IPS DF 4.7 (cell line): ENCODE data around the gene BCAS3.
"Not testable (repeated sequence)": the region's sequence is repeated elsewhere in the genome, so short reads cannot be mapped to it uniquely, and the experiment has no call there.

Experiments
- DNase-seq: peaks from one replicate; pipeline ENCODE4 v3.0.0-alpha.2; 2013; ENCODE audit warnings: low spot score; ENCODE audit errors: extremely low read depth

Gene BCAS3

GRCh38 chr17:61359513-61359912 lies 681.9 kb downstream of the BCAS3 start:
- DNase-seq, result not testable (repeated sequence)

DNA sequence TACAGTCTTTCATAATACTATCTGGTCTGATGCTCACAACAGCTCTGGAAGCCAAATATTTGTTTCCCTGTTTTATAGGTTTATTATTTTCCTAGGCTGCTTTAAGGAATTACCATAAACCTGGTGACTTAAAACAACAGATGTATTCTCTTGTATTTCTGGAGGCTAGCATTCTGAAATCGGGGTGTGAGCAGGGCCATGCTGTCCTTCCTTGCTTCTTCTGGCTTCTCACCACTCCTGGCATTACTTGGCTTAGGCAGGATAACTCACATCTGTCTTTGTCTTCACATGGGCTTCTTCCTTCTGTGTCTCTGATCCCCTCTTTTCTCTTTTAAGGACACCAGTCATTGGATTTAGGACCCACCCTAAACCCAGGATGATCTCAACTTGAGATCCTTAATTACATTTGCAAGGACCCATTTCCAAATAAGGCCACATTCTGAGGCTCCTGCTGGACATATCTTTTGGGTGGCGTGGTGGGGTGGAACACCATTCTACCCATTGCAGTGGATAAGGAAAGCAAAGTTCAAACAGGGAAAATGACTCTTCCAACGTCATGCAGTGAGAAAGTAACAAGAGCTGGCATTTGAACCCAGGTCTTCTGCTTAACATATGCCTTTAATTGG lies 682.8 kb downstream of the BCAS3 start:
- DNase-seq, result no peak

DNA sequence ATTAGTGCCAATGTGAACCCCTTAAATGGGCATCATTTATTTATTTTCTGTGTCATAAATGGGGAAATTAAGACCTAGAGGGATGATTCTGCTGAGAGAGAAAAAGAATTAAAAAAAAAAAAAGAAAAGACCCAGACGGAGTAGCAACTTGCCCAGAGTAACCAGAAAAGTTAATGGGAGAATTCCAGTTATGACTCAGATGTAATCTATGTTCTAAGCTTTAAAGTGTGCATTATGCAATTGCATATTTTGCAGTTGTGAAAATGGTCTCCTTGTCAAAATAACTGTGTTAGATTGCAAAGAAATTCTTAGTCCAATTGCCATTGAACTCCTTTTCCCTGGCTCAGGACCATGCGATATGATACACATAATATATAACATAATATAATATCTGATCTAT lies 683.4 kb downstream of the BCAS3 start:
- no peak for DNase-seq

DNA sequence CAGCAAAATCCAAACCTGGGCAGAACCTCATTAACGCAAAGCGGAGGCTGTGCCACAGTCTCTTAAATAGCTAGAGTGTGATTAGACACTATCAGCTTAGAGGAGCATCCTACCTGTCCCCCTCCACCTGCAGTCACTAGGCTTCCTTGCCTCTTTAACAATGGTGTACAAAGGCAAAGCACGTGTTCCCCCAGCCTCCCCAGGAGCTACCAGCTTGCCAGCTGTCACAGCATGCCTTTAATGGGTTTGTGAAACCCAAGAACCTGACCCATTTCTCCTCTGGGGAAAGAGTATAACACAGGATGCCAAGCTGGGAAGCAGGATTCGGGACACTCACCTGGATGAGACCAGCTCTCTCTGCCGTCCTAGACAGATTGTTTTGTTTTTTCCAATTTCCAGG lies 684.7 kb downstream of the BCAS3 start:
- DNase-seq, result no peak

DNA sequence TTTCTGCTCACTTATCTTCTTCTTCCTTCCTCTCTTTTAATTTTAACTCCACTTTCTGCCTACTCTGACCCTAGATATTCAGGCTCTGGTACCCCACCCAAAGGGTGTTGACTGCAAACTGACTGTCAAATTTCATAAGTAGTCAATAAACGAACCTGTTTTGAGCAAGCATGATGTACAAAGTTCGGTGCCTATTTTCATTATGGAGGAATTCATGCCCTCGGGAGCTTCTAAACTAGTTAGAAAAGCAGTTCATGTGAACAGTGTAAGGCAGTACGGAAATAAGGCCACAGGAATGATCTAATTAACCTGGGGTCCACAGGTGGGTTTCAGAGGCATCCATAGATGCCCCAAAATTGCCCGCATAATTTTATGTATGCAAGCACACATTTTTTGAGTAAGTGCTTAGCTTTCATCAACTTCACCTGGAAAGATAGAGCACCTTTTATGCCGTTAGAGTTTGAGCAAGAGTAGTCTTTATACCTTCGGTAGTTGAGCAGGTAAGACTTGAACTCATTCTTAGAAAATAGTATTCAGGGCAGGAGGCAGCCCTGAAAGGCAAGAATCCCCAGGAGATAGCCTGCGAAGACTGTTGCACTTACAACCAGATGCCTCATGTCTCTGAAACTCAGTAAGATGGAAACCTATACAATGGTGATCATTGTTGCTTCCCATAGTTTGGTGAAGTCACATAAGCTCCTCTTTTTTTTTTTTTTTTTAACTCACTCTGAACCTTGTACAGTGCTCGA lies 685.4 kb downstream of the BCAS3 start:
- DNase-seq, result no peak

DNA sequence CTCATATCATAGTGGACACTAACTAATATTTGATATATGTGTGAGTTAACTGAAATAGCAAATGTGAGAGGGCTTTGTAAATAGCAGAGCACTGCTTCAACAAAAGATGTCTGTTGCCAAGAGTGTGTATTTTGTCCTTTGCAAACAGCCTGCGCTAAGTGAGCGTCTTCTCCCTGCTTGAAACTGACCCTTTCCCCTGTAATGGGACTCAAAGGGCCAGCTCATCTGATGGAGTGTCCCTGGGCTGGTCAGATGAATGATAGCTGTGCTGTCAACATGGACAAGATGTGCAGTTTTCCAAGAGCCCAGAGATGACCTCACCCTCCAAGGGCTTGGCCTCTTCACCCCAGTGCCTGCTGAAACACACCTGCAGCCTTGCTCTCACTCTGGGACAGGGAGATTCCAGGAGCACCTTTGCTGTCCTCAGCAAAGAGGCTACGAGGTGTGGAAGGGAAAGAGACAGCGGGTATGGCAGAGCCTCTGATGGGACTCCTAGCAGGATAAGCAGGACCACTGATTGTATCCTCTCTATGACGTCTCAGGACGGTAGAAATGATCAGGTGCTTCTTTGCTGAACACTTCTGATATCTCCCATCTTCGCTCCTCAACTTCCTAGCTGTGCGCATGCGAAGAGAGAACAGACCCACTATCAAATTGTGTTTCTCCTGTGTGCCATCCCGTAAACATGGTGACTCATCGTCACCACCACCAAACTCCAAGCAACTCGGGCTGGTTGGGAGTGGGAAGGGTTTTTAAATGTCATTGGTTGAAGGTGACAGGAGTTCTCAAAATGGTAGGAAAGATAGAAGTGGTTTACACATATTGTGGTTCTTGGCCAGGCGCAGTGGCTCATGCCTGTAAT lies 686.2 kb downstream of the BCAS3 start:
- DNase-seq, result no peak

- no peak for DNase-seq
Observed at GRCh38 chr17:61364463-61364846, 686.8 kb downstream of the BCAS3 start.

DNA sequence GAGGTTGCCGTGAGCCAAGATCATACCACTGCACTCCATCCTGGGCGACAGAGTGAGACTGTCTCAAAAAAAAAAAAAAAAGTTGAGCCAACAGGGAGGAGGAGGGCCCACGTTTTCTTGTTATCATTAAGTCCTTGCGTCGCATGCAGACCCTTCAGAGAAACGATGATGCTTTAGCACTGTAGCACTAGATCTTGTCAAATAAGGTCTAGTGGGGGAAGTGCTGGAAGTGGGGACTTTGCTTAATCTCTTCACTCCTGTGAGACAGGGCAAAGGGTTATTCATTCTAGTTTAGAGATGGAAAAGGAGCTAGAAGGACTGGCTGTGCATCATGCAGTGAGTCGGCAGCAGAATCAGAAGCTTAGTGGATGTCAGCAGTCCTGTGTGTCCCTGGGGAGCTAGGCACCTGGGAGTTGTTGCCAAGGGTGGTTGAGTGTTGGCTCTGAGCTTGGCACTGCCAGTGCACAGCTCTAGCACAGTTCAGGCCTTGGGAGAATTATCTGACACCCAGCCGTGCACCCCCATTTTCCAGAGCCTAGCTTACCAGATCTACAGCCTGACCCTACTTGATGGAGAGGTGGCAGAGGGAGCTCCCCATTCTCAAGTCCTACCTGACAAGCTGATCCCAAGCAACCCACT lies 688.5 kb downstream of the BCAS3 start:
- no peak for DNase-seq

DNA sequence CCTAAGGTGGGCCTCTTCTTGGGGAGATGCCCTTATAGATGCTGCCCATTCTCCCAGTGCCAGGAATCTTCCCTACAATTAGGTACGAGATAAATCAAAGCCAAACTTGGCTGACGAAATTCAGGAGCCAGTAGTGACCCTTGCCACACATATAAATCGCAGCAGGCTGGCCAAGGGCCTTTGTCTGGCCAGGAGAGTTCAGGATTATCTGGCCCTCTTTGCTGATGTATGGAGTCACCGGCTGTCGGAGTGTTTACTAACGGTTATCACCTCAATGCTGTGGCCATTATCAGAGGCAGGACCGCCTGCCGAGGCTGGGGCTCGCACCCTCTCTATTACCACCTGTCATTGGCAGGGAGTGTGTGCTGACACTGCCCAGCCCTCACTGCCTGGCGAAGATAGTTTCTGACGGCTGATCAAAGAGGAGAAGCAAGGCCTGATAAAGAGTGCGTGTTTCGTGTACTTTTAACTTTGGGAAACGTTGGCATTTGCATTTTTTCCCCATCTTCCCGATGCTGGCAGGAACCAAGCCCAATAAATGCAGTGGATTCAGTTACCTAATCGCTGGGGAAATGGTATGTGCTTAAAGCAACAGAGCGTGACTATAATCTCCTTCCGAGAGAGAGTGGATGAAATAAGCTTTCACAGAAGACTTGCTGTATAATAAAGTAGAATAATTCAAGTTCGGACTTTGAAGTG lies 689.2 kb downstream of the BCAS3 start:
- no peak for DNase-seq

DNA sequence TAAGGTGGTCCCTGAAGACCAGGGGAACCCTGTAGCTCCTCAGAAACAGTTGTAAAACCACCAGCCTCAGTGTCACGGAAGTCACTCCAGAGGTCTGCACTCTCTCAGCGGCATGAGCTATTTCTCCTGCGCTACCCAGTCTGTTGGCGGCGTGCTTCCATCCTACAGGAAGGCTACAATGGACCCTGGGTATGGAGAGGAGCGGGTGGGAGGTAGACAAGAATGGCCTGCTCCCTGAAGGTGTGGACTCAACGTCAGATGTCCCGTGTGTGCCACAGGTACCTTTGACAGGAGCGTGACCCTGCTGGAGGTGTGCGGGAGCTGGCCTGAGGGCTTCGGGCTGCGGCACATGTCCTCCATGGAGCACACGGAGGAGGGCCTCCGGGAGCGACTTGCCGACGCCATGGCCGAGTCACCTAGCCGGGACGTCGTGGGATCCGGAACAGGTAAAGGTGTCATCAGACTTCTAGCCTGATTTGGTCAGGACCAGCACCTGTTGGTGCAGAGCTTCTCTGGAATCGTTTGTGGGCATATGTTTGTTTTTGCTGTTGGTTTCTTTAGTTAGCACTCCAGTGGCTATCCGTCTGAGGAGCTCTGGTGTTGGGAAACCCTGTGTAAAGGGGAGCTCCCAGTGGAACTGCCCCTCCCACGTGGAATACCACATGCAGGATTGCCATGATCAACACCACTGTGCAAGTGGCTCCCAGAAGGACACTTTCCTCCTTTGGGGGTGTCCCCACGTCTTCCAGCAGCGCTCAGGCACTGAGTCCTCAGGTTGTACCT lies 690.6 kb downstream of the BCAS3 start:
- no peak for DNase-seq

- no peak for DNase-seq
Observed at GRCh38 chr17:61368832-61369450, 691.3 kb downstream of the BCAS3 start.

DNA sequence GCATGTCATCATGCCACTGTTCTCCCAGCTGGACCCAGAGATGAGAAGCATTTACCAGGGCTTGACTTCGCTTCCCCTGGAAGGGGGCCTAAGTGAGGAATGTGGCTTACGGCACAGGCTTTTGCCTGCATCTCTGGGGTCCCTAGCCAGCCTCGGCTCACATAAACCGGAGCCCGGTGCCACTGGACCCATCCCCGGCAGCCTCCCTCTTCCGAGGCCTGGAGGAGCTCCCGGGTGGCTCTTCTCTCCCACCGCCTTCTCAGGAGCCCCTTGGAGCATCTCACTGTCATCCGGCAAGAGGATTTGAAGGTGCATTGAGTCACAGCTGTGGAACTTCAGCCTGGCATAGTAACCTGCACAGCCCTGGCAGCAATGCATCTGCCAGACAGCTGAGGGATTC lies 692.1 kb downstream of the BCAS3 start:
- no peak for DNase-seq

- DNase-seq, result no peak
Observed at GRCh38 chr17:61371179-61371578, 693.5 kb downstream of the BCAS3 start.

- DNase-seq, result no peak
Observed at GRCh38 chr17:61371606-61372005, 694.0 kb downstream of the BCAS3 start.

DNA sequence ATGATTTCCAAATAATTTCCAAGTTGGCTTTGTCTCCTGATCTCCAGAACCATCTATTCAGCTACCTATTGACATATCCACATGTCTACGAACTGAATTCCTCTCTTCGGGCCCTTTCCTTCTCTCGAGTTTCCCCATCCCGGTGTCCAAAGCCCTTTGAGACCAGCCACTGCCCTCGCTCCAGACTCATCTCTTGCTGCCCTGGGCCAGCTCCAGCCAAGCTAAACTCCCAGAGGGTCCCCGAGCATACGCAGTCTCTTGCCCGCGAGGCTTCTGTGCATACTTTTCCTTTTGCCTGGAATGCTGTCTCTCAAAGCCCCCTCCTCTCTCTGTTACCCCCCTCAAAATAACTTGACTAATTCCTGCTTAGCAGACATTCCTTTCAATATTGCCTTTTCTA lies 694.8 kb downstream of the BCAS3 start:
- no peak for DNase-seq

DNA sequence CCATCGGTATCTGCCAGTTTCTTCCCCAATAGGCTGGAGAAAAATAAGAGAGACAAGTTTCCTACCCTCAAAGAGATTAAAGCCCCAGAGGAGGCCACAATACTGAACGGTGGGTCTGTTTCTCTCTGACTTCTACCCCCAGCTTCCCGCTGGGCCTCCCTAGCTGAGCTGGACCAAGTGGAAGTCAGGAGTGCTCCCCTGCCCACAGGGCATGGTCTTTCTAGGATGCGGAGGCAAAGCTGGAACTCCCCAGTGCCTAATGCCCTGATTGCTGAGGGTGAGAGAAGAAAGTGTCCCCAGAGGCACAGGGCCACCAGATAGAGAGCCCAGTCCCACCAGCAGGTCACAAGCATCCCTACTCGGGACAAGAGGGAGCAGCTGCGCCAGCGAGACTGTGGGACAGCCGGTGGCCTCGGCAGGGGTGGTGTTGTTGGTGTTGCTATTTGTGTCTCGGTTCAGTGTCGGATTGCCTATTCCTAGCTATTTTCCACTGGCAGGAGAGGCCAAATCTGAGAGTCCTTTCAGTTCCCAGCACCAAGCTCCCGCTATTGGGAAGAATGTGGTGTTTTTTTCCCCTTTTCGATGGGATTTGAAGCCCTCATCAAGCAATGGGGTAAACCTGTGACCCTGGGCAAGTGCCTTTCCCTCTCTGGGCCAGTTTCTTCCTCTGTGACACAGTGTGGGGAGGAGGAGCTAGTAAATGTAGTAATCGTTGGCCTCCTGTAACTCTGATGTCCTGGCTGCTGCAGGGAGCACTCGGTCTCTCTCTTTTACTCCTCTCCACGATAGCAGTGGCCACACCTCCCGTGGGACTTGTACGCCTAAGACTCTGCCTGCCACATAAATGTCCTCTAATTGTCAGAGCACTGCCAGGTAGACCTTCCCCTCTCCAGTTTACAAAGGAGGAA lies 699.5 kb downstream of the BCAS3 start:
- no peak for DNase-seq

GRCh38 chr17:61378658-61379456 lies 701.2 kb downstream of the BCAS3 start:
- DNase-seq, result no peak
